Esophagus muscularis mucosa (tissue), 4 donors: ENCODE results near the gene KLF13. TPM values are rescaled to one million over a fixed set of nuclear protein-coding genes. Genes with fewer than 3 reads are reported as not detected.
A peak's percentile ranks its signal among the peaks of the same experiment; 100 is the strongest.

Source experiments
- DNase-seq: peaks from one replicate; pipeline ENCODE4 v3.0.0-alpha.2; 2017; ENCODE audit errors: extremely low spot score
- H3K27ac ChIP-seq, 4 donors: fragments of 200-600 bp; sonication (generic); replicated peaks in 1 of 4; 1 replicate in 3 of 4; 2 replicates in 1 of 4; pipeline ENCODE4 v1.5.1; 2016 to 2019; ENCODE audit warnings: mild to moderate bottlenecking in 1 of 4
- H3K27me3 ChIP-seq, 4 donors: fragments of 200-600 bp; sonication (generic); one replicate each; pipeline versions ENCODE4 v1.5.1 to v1.6.0; 2016 to 2019
- H3K36me3 ChIP-seq, 4 donors: fragments of 200-600 bp; sonication (generic); one replicate each; pipeline ENCODE4 v1.5.1; 2016 to 2019
- H3K4me1 ChIP-seq, 4 donors: fragments of 200-600 bp; sonication (generic); one replicate each; pipeline ENCODE4 v1.5.1; 2016 to 2019
- H3K4me3 ChIP-seq, 4 donors: fragments of 200-600 bp; sonication (generic); 1 replicate in 2 of 4; 2 replicates in 2 of 4; pipeline ENCODE4 v1.5.1; 2016 to 2019; ENCODE audit warnings: mild to moderate bottlenecking in 4 of 4, moderate library complexity in 1 of 4
- H3K9me3 ChIP-seq, 4 donors: fragments of 200-600 bp; sonication (generic); 1 replicate in 3 of 4; 2 replicates in 1 of 4; pipeline ENCODE4 v1.5.1; 2016 to 2019
- EP300 ChIP-seq: sonication (generic); formaldehyde crosslinking; IDR thresholded peaks from one replicate; pipeline ENCODE4 v1.6.1; 2017; ENCODE audit warnings: antibody characterized with exemption
- POLR2A ChIP-seq: fragments of 450-650 bp; IDR thresholded peaks from one replicate; pipeline ENCODE4 v1.6.1; 2017; ENCODE audit warnings: antibody characterized with exemption, moderate library complexity, mild to moderate bottlenecking, low read depth
- POLR2AphosphoS5 ChIP-seq, 2 donors: sonication (generic); formaldehyde crosslinking; IDR thresholded peaks; one replicate each; pipeline ENCODE4 v1.6.1; 2017; ENCODE audit warnings: antibody characterized with exemption in 2 of 2
- WGBS: methylation state at CpG from one replicate; pipeline ENCODE4 v1.1.5; 2018; 5-methylcytosine and 5-hydroxymethylcytosine counted together
- intact Hi-C: fragments of 100-400 bp; cut with DNase I; formaldehyde crosslinking; loops from one replicate; pipeline ENCODE4 v1.15.1; 2023
- total RNA-seq, 4 donors: library from RNA; depleted of rRNA; stranded (reverse); fragments of >200 nt; gene quantifications; one replicate each; pipeline versions ENCODE4 v1.1.0 to v1.2.1, GENCODE V29; 2016
- TF ChIP-seq, protein P1 (sequence below), 3 experiments: fragments of 200-600 bp in 2 of 3; fragments of 450-650 bp in 1 of 3; sonication (generic) in 2 of 3; IDR thresholded peaks; one replicate each; pipeline ENCODE4 v1.5.1; 2017 to 2019; ENCODE audit warnings: antibody characterized with exemption in 3 of 3, mild to moderate bottlenecking in 2 of 3, moderate library complexity in 1 of 3

KLF13 gene
- total RNA-seq, 4 donors from 2014 or later = 57.3 to 109 (median 74.2) TPM

DNA sequence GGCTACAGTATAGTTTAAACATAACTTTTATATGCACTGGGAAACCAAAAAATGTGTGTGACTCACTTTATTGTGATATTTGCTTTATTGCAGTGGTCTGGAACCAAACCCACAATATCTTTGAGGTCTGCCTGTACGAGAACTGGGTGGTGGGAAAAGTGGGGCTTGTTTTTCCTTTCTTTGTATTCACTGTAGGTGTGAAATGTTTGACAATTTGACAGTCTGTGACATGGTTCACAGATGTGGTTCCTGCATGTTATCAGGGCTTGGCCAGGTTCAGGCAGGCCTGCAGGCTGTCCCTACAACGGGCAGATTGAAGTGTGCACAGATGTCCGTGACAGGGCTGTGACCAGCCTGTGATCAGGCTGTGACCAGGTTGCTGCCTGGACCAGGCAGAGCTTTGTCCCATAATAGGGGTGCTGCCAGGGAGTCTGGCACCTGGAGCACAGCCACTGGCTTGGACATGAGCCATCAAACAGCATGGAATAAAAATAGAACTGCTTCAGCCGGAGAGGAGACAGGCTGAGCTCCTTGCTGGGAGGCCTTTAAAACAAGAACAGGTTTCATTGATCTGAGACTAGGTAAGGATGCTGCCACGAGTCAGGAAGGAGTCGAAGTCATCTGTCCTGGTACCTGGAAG lies 61.0 kb downstream of the KLF13 start:
- Histone ChIP-seq H3K4me3 (no peak overlapping the region), H3K36me3 (no peaks in the 10 kb centered on the region), H3K4me1 (peaks cover 18 to 41% (median 25%) of the 10 kb centered on the region in 4 donors), H3K27me3 (no peaks in the 10 kb centered on the region), H3K9me3 (no peaks in the 10 kb centered on the region), H3K27ac (peak overlapping the region; percentile 55 to 76 (median 66))
- intact Hi-C loops = no loop called here
- 44% methylated on average over 6 of the region's 6 CpGs for WGBS
- no peak for DNase-seq
- TF ChIP-seq POLR2AphosphoS5 (IDR thresholded peaks at IDR 0.05) = peak; percentile 30 to 64
- TF ChIP-seq, protein P1, sequence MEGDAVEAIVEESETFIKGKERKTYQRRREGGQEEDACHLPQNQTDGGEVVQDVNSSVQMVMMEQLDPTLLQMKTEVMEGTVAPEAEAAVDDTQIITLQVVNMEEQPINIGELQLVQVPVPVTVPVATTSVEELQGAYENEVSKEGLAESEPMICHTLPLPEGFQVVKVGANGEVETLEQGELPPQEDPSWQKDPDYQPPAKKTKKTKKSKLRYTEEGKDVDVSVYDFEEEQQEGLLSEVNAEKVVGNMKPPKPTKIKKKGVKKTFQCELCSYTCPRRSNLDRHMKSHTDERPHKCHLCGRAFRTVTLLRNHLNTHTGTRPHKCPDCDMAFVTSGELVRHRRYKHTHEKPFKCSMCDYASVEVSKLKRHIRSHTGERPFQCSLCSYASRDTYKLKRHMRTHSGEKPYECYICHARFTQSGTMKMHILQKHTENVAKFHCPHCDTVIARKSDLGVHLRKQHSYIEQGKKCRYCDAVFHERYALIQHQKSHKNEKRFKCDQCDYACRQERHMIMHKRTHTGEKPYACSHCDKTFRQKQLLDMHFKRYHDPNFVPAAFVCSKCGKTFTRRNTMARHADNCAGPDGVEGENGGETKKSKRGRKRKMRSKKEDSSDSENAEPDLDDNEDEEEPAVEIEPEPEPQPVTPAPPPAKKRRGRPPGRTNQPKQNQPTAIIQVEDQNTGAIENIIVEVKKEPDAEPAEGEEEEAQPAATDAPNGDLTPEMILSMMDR (IDR thresholded peaks at IDR 0.05) = no peak

DNA sequence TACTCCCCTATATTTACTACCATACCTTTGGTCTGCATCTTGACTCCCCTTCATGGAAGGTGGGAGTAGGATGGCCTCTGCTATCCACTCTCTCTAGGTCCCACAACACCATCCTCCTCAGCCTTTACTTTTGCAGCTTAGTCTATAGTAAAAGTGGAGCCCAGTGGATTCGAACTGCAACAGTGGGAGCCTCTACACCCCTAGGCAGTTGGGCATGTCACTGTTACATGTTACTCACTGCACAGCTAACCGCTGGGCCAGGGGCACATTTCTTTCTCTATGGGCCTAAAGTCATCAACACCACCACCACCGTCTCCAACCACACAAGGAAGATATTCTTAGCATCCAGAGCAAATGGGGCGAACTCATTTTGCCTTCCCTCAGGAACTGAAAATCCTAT lies 62.9 kb downstream of the KLF13 start:
- H3K4me3 ChIP-seq = no peak overlapping the region
- H3K9me3 ChIP-seq = no peaks in the 10 kb centered on the region
- no peaks in the 10 kb centered on the region for H3K27me3 ChIP-seq
- TF ChIP-seq, protein P1 (IDR thresholded peaks at IDR 0.05) = no peak
- TF ChIP-seq POLR2AphosphoS5 (IDR thresholded peaks at IDR 0.05) (no peak), EP300 (no peak), POLR2A (no peak)
- peak overlapping the region in 3 of 4 donors; percentile 5 to 97 (median 95) for H3K27ac ChIP-seq
- intact Hi-C loops = no loop called here
- DNase-seq = peak; percentile 53
- WGBS = 84% methylated on average over 4 of the region's 4 CpGs
- H3K4me1 ChIP-seq = peaks cover 25 to 52% (median 34%) of the 10 kb centered on the region in 4 donors
- H3K36me3 ChIP-seq = no peaks in the 10 kb centered on the region

DNA sequence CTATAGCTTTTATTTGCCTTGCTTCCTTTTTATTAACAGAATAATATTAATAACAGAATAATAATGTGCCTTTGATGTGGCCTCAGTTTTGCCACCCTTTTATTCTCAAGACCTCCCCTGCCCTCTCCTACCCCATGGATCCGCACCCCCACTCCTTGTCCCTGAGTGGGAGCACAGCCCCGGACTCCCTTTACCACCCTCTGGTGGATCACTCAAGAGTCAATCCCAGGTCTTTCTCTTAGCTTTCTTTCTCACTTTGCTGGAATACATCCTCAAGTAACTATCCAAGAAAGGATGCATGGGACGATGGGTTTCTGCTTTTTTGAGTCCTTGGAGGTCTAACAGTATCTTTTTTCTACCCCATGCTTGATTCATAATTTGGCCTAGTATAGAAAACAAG lies 63.4 kb downstream of the KLF13 start:
- H3K4me1 ChIP-seq = peaks cover 25 to 52% (median 34%) of the 10 kb centered on the region in 4 donors

DNA sequence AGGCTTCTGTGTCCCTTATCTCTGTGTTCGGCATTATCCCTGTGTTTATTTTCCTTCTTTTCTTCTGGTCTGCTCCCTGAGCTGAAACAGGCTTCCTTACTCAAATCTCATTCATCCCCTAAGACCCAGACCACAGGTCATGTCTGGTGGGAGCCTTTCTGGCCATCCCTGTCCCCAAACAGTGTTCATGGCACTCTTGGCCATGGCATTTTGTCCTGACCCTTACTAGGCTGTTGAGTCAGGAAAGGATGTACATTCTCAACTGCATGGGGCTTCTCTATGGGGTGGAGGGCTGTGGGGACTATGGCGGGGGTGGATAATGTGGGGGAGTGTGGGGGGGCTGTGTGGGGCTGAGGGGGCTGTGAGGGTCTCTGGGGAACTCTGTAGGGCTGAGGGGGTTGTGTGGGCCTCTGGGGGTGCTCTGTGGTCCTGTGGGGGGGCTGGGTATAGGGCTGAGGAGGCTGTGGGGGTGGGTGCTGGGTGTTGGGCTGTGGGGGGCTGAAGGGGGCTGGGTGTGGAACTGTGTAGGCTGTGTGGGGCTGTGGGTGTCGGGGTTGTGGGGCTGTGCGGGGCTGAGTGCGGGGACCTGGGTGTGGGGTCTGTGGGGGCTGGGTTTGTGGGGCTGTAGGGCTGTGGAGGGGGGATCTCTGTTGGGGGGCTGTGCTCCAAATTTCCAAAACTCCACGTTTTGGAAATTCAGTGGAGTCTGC lies 64.3 kb downstream of the KLF13 start:
- intact Hi-C loops = loop anchor here (2.0 to 10.0 kb wide), 3 partner anchors 24 to 176 kb away; no protein-coding TSS in a partner anchor
- DNase-seq = peak; percentile 82

More for the DNA sequence above, 63.4 kb downstream of the KLF13 start:
- peak overlapping the region in 3 of 4 donors; percentile 85 to 97 (median 95) for H3K27ac ChIP-seq
- H3K27me3 ChIP-seq = no peaks in the 10 kb centered on the region
- no peaks in the 10 kb centered on the region for H3K9me3 ChIP-seq
- intact Hi-C loops = loop anchor here (2.0 to 10.0 kb wide), 3 partner anchors 23 to 175 kb away; no protein-coding TSS in a partner anchor
- WGBS = 96% methylated on average over 3 of the region's 3 CpGs
- peak; percentile 83 for DNase-seq
- H3K4me3 ChIP-seq = no peak overlapping the region
- TF ChIP-seq EP300 = no peak
- no peak for TF ChIP-seq POLR2A
- TF ChIP-seq POLR2AphosphoS5 (IDR thresholded peaks at IDR 0.05) = no peak
- TF ChIP-seq, protein P1 (IDR thresholded peaks at IDR 0.05) = no peak
- no peaks in the 10 kb centered on the region for H3K36me3 ChIP-seq

More for the DNA sequence above, 64.3 kb downstream of the KLF13 start:
- 71% methylated on average over 4 of the region's 6 CpGs for WGBS
- Histone ChIP-seq H3K4me1 (peaks cover 25 to 52% (median 34%) of the 10 kb centered on the region in 4 donors), H3K4me3 (peak overlapping the region; percentile 56 to 76 (median 66)), H3K36me3 (no peaks in the 10 kb centered on the region), H3K9me3 (no peaks in the 10 kb centered on the region), H3K27me3 (no peaks in the 10 kb centered on the region), H3K27ac (peak overlapping the region; percentile 85 to 97 (median 92))
- TF ChIP-seq POLR2A (no peak), POLR2AphosphoS5 (IDR thresholded peaks at IDR 0.05) (no peak), EP300 (no peak)
- TF ChIP-seq, protein P1 (IDR thresholded peaks at IDR 0.05) = no peak
